ENCODE data around the gene PLAC1. TPM values are rescaled to one million over a fixed set of nuclear protein-coding genes. Genes with fewer than 3 reads are reported as not detected.

PLAC1 gene
- total RNA-seq, 1 donor from 2014 or later: not detected

DNA sequence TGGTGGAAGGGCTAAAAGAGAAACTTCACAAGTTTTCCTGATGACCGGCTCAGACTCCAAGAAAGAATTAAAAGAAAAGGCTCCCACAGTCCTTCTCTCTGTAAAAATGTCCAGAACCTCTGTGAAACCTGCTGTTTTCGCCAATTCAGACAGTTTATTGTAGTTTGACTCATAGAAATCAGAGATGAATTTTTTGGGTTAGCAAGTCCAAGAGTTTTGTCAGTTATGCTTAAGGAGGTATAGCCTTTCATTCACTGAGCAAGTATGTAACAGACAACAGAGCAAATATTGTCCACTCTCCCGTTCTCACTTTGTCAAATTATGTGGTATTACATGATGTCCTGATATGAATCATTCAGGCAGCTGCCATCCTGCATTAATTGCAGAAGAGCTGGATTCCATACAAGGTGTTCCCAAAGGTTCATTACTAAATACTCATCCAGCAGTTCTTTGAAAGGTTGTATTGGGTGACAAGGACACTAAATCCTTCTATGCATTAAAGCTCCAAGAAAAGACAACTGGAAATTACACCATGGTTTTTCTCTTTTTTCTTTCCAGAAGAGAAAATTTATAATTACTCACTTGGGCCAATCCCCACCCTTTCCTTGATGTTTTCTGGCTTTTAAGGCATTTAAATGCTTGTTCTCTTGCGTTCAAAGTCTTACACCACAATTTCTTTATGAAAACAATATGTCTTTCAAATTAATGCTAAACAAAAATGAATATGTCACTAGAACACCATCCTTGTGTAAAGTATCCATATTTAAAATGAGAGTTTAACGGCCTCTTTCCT is 30.0 kb upstream of the PLAC1 start:
- no peak overlapping the region for H3K27ac ChIP-seq (ENCODE audit: low read depth, low read length)
- H3K9me3 ChIP-seq (ENCODE audit: control insufficient read depth in 3 of 3, low read length in 3 of 3): no peaks in the 10 kb centered on the region
- H3K36me3 ChIP-seq (ENCODE audit: control insufficient read depth in 3 of 3, insufficient read depth in 3 of 3, low read length in 3 of 3): no peaks in the 10 kb centered on the region
- no peak overlapping the region for H3K9ac ChIP-seq (ENCODE audit: low read depth in 1 of 3, low read length in 3 of 3)
- H3K4me1 ChIP-seq (ENCODE audit: control insufficient read depth in 3 of 3, insufficient read depth in 3 of 3, low read length in 3 of 3): peaks cover 2 to 22% (median 7%) of the 10 kb centered on the region in 3 donors
- H3K27me3 ChIP-seq (ENCODE audit: control insufficient read depth in 3 of 3, insufficient read depth in 3 of 3, low read length in 3 of 3): peaks cover 0 to 3% (median 0%) of the 10 kb centered on the region in 3 donors
- H3K4me3 ChIP-seq (ENCODE audit: low read length in 3 of 3): no peak overlapping the region

DNA sequence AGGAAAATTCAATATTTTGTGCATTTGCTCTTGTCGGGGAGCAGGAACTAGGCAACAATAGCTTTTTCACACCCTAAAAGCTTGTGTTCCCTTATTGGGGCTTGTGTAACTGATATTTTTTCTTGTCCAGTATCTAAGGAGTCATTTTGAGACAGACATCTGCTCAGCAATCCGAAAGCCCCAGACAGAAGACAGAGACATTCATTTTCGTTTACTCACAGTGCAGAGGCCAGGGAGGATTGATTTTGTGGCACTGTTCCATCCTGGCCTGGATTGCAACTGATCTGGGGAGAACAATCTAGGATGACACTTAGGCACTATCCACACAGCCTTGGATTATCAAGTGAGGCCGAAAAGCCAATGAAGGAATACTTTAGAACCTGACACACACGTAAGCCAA is 27.4 kb upstream of the PLAC1 start:
- Histone ChIP-seq H3K9ac (ENCODE audit: low read depth in 1 of 3, low read length in 3 of 3) (no peak overlapping the region), H3K4me3 (ENCODE audit: low read length in 3 of 3) (no peak overlapping the region), H3K27me3 (ENCODE audit: control insufficient read depth in 3 of 3, insufficient read depth in 3 of 3, low read length in 3 of 3) (peaks cover 0 to 3% (median 0%) of the 10 kb centered on the region in 3 donors), H3K9me3 (ENCODE audit: control insufficient read depth in 3 of 3, low read length in 3 of 3) (no peaks in the 10 kb centered on the region), H3K27ac (ENCODE audit: low read depth, low read length) (peak overlapping the region; percentile 69), H3K4me1 (ENCODE audit: control insufficient read depth in 3 of 3, insufficient read depth in 3 of 3, low read length in 3 of 3) (peaks cover 2 to 16% (median 7%) of the 10 kb centered on the region in 3 donors), H3K36me3 (ENCODE audit: control insufficient read depth in 3 of 3, insufficient read depth in 3 of 3, low read length in 3 of 3) (no peaks in the 10 kb centered on the region)

DNA sequence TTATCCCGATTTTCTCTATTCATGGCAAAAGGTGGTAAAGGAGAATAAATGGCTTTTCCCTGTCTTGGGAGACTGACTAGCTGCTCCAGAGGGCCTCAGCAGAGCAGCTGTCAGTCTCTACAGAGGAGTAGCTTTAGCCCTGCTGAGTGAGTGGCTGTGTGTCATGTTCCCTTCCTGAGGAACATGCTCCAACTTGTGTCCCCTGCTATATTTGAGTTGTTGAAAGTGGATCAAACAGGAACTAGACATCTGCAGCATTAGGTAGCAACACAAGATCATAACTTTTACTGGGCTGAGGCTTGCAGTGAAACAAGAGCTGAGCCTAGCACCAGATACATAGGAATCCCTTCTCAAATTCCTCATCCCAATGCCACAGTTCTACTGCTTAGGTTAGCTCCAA is 26.7 kb upstream of the PLAC1 start:
- H3K27ac ChIP-seq (ENCODE audit: low read depth, low read length): peak overlapping the region; percentile 69
- no peaks in the 10 kb centered on the region for H3K9me3 ChIP-seq (ENCODE audit: control insufficient read depth in 3 of 3, low read length in 3 of 3)
- H3K9ac ChIP-seq (ENCODE audit: low read depth in 1 of 3, low read length in 3 of 3): no peak overlapping the region
- peaks cover 0 to 3% (median 0%) of the 10 kb centered on the region in 3 donors for H3K27me3 ChIP-seq (ENCODE audit: control insufficient read depth in 3 of 3, insufficient read depth in 3 of 3, low read length in 3 of 3)
- no peaks in the 10 kb centered on the region for H3K36me3 ChIP-seq (ENCODE audit: control insufficient read depth in 3 of 3, insufficient read depth in 3 of 3, low read length in 3 of 3)
- peaks cover 2 to 16% (median 7%) of the 10 kb centered on the region in 3 donors for H3K4me1 ChIP-seq (ENCODE audit: control insufficient read depth in 3 of 3, insufficient read depth in 3 of 3, low read length in 3 of 3)
- no peak overlapping the region for H3K4me3 ChIP-seq (ENCODE audit: low read length in 3 of 3)

DNA sequence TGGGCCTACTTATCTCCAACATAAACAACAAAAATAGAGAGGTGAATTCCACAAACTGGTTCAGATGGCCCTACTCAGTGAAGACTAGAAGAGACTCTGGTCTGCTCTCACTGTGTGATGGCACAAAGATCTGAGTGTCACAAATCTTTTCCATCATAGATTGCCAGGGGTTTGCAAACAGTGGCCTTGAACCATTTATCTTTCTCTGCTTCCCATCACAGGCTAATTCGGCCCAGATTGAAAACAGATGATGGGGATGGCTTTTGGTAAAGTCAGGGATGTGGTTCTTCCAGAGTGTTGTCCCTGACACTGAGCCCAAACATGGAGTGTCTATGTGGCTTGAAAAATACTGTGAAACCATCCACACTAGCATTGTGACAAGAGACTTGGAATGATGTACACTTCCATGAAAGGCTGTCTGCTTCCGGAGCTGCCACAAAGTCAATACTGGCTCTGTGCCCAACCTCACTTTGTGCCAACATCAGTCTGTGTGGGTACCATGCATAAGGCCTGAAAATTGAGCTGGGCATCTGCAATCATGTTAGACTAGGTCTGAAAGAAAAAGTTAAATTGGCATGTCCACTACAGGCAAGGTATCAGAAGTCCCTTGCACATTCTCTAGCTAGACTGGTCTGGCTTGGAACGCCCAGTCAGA is 25.2 kb upstream of the PLAC1 start:
- no peaks in the 10 kb centered on the region for H3K36me3 ChIP-seq (ENCODE audit: control insufficient read depth in 3 of 3, insufficient read depth in 3 of 3, low read length in 3 of 3)

DNA sequence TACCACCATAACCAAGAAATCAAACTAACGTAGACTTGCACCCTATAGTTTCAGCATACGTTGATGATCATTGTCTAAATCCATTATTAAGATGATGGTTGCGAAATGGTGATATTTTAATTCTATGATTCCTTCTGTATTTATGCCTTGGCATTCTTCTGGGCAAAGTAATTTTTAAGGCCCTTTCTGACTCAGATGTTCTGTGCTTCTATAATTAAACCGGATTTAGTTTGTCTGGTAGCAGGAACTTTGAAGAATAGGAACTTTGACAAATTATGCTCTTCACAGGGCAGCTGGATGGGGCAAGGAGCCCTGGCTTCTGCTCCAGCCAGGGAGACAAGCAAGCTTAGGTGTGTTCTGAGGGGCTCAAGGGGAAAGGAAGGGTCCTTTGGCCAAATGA is 23.8 kb upstream of the PLAC1 start:
- no peak overlapping the region for H3K9ac ChIP-seq (ENCODE audit: low read depth in 1 of 3, low read length in 3 of 3)

More for the DNA sequence above, 25.2 kb upstream of the PLAC1 start:
- H3K4me1 ChIP-seq (ENCODE audit: control insufficient read depth in 3 of 3, insufficient read depth in 3 of 3, low read length in 3 of 3): peaks cover 2 to 16% (median 7%) of the 10 kb centered on the region in 3 donors
- no peak overlapping the region for H3K27ac ChIP-seq (ENCODE audit: low read depth, low read length)
- no peak overlapping the region for H3K4me3 ChIP-seq (ENCODE audit: low read length in 3 of 3)
- H3K27me3 ChIP-seq (ENCODE audit: control insufficient read depth in 3 of 3, insufficient read depth in 3 of 3, low read length in 3 of 3): peaks cover 0 to 5% (median 0%) of the 10 kb centered on the region in 3 donors
- no peaks in the 10 kb centered on the region for H3K9me3 ChIP-seq (ENCODE audit: control insufficient read depth in 3 of 3, low read length in 3 of 3)
- H3K9ac ChIP-seq (ENCODE audit: low read depth in 1 of 3, low read length in 3 of 3): no peak overlapping the region

DNA sequence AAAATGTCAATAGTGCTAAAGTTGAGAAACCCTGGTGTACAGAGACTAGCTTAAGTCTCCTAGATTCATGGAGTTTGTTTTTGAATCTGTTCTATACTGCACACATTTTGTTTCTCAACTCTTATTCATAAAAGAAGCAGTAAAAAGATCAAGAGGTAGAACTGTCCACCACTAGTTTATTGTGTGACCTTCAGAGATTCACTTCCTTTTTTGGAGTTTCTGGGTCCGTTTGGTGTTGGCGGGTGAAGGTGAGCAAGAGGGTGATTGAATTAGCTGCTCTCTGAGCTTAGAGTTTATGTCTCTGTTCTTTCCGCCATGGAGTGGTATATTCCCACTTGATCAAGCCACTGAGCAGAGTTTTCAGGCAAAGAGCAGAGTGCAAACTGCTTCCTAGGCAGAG is 21.4 kb upstream of the PLAC1 start:
- Histone ChIP-seq H3K9me3 (ENCODE audit: control insufficient read depth in 3 of 3, low read length in 3 of 3) (no peaks in the 10 kb centered on the region), H3K4me3 (ENCODE audit: low read length in 3 of 3) (no peak overlapping the region), H3K27ac (ENCODE audit: low read depth, low read length) (no peak overlapping the region), H3K27me3 (ENCODE audit: control insufficient read depth in 3 of 3, insufficient read depth in 3 of 3, low read length in 3 of 3) (peaks cover 0 to 10% (median 0%) of the 10 kb centered on the region in 3 donors), H3K9ac (ENCODE audit: low read depth in 1 of 3, low read length in 3 of 3) (no peak overlapping the region), H3K4me1 (ENCODE audit: control insufficient read depth in 3 of 3, insufficient read depth in 3 of 3, low read length in 3 of 3) (peaks cover 0 to 11% (median 4%) of the 10 kb centered on the region in 3 donors), H3K36me3 (ENCODE audit: control insufficient read depth in 3 of 3, insufficient read depth in 3 of 3, low read length in 3 of 3) (no peaks in the 10 kb centered on the region)

More for the DNA sequence above, 23.8 kb upstream of the PLAC1 start:
- Histone ChIP-seq H3K27me3 (ENCODE audit: control insufficient read depth in 3 of 3, insufficient read depth in 3 of 3, low read length in 3 of 3) (peaks cover 0 to 8% (median 0%) of the 10 kb centered on the region in 3 donors), H3K4me3 (ENCODE audit: low read length in 3 of 3) (no peak overlapping the region), H3K27ac (ENCODE audit: low read depth, low read length) (no peak overlapping the region), H3K9me3 (ENCODE audit: control insufficient read depth in 3 of 3, low read length in 3 of 3) (no peaks in the 10 kb centered on the region), H3K4me1 (ENCODE audit: control insufficient read depth in 3 of 3, insufficient read depth in 3 of 3, low read length in 3 of 3) (peaks cover 2 to 14% (median 7%) of the 10 kb centered on the region in 3 donors), H3K36me3 (ENCODE audit: control insufficient read depth in 3 of 3, insufficient read depth in 3 of 3, low read length in 3 of 3) (no peaks in the 10 kb centered on the region)

DNA sequence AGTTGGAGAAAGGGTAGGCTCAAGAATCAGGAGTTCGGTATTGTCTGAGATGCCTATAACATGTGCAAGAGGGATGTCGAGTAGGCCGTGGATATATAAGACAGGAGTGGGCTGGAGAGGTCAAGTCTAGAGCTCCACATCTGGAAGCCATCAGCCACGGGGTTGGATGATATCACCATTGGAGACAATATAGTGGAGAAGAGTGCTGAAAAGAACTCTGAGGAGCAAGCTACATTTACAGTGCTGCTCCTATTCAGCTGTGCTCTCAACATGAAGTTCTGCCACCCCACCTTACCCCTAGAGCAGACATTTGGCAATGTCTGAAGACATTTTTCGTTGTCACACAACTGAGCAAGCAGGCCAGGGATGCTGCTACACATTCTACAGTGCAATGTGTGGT is 20.9 kb upstream of the PLAC1 start:
- no peaks in the 10 kb centered on the region for H3K36me3 ChIP-seq (ENCODE audit: control insufficient read depth in 3 of 3, insufficient read depth in 3 of 3, low read length in 3 of 3)
- H3K27me3 ChIP-seq (ENCODE audit: control insufficient read depth in 3 of 3, insufficient read depth in 3 of 3, low read length in 3 of 3): peaks cover 0 to 10% (median 0%) of the 10 kb centered on the region in 3 donors
- no peak overlapping the region for H3K27ac ChIP-seq (ENCODE audit: low read depth, low read length)
- peaks cover 0 to 8% (median 0%) of the 10 kb centered on the region in 3 donors for H3K4me1 ChIP-seq (ENCODE audit: control insufficient read depth in 3 of 3, insufficient read depth in 3 of 3, low read length in 3 of 3)
- no peak overlapping the region for H3K4me3 ChIP-seq (ENCODE audit: low read length in 3 of 3)
- H3K9ac ChIP-seq (ENCODE audit: low read depth in 1 of 3, low read length in 3 of 3): no peak overlapping the region
- no peaks in the 10 kb centered on the region for H3K9me3 ChIP-seq (ENCODE audit: control insufficient read depth in 3 of 3, low read length in 3 of 3)

DNA sequence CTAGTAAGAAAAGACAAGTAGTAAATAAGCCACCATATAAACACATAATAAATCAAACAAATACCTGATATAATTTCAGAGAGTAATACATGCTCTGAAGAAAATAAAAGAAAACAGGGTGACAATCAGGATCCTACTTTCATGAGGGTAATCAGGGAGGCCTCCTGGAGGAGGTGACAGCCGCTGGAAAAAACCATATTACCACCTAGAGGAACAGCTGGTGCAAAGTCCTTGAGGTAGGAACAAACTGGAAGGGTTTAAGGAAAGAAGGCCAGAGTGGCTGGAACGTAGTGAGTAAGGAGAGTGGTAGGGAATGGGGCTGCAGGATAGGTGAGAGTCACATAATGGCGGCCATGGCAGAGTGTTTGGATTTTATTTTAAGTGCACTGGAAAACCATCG is 19.1 kb upstream of the PLAC1 start:
- Histone ChIP-seq H3K9ac (ENCODE audit: low read depth in 1 of 3, low read length in 3 of 3) (no peak overlapping the region), H3K27me3 (ENCODE audit: control insufficient read depth in 3 of 3, insufficient read depth in 3 of 3, low read length in 3 of 3) (peaks cover 0 to 7% (median 0%) of the 10 kb centered on the region in 3 donors), H3K4me1 (ENCODE audit: control insufficient read depth in 3 of 3, insufficient read depth in 3 of 3, low read length in 3 of 3) (no peaks in the 10 kb centered on the region), H3K4me3 (ENCODE audit: low read length in 3 of 3) (no peak overlapping the region), H3K27ac (ENCODE audit: low read depth, low read length) (no peak overlapping the region), H3K9me3 (ENCODE audit: control insufficient read depth in 3 of 3, low read length in 3 of 3) (no peaks in the 10 kb centered on the region), H3K36me3 (ENCODE audit: control insufficient read depth in 3 of 3, insufficient read depth in 3 of 3, low read length in 3 of 3) (no peaks in the 10 kb centered on the region)

DNA sequence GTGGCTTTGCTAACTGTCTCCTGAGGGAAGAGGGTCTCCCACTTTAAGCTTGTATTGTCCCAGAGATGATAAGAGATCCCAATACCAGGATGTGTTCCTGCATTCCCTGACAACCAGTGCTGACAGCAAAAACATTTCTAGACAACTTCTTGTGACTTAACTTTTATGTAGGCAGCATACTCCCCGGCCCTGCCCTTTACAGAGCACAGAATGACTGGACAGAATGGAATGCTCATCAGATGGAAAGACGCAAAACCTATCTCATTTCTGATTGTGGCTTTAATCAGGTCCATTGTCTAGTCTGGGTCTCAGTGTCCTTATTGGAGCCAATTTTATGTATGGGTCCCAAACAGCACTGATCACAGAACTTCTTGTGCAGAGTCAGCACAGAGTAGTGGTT is 18.2 kb upstream of the PLAC1 start:
- H3K36me3 ChIP-seq (ENCODE audit: control insufficient read depth in 3 of 3, insufficient read depth in 3 of 3, low read length in 3 of 3): no peaks in the 10 kb centered on the region
- H3K4me3 ChIP-seq (ENCODE audit: low read length in 3 of 3): no peak overlapping the region
- no peak overlapping the region for H3K27ac ChIP-seq (ENCODE audit: low read depth, low read length)
- no peaks in the 10 kb centered on the region for H3K4me1 ChIP-seq (ENCODE audit: control insufficient read depth in 3 of 3, insufficient read depth in 3 of 3, low read length in 3 of 3)
- peaks cover 0 to 7% (median 0%) of the 10 kb centered on the region in 3 donors for H3K27me3 ChIP-seq (ENCODE audit: control insufficient read depth in 3 of 3, insufficient read depth in 3 of 3, low read length in 3 of 3)
- no peaks in the 10 kb centered on the region for H3K9me3 ChIP-seq (ENCODE audit: control insufficient read depth in 3 of 3, low read length in 3 of 3)
- H3K9ac ChIP-seq (ENCODE audit: low read depth in 1 of 3, low read length in 3 of 3): no peak overlapping the region

DNA sequence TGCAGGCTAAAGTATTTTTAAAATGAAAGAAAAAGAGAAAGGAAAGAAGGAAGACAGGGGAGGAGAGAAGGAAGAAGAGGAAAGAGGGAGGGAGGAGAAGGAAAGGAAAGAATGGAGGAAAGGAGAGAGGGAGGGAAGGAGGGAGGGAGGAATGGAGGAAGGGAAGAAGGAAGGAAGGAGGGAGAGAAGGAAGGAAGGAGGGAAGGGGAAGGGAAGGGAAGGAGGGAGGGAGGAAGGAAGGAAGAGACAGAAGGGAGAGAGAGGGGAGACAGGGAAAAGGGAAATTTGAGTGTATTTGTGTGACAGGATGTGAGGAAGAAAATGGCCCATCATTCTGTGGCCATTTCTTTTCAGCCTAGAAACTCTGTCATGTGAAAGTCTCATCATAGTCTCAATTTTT is 14.9 kb upstream of the PLAC1 start:
- Histone ChIP-seq H3K9ac (ENCODE audit: low read depth in 1 of 3, low read length in 3 of 3) (no peak overlapping the region), H3K27ac (ENCODE audit: low read depth, low read length) (no peak overlapping the region), H3K36me3 (ENCODE audit: control insufficient read depth in 3 of 3, insufficient read depth in 3 of 3, low read length in 3 of 3) (no peaks in the 10 kb centered on the region), H3K4me3 (ENCODE audit: low read length in 3 of 3) (no peak overlapping the region), H3K27me3 (ENCODE audit: control insufficient read depth in 3 of 3, insufficient read depth in 3 of 3, low read length in 3 of 3) (peaks cover 0 to 5% (median 0%) of the 10 kb centered on the region in 3 donors), H3K4me1 (ENCODE audit: control insufficient read depth in 3 of 3, insufficient read depth in 3 of 3, low read length in 3 of 3) (peaks cover 4 to 10% (median 5%) of the 10 kb centered on the region in 3 donors), H3K9me3 (ENCODE audit: control insufficient read depth in 3 of 3, low read length in 3 of 3) (no peaks in the 10 kb centered on the region)

Data from skeletal muscle tissue (tissue), 4 donors.